K562 (cell line): ENCODE measurements around the gene TRIOBP.

Experiments
- GABPB1 ChIP-seq: sonication (generic); formaldehyde crosslinking; IDR thresholded peaks from 2 replicates; pipeline ENCODE4 v1.8.0; 2022; ENCODE audit warnings: mild to moderate bottlenecking, missing genetic modification reagents
- MEIS2 ChIP-seq: fragments of 450-650 bp; IDR thresholded peaks from 2 replicates; pipeline ENCODE4 v1.6.1; 2014; ENCODE audit warnings: mild to moderate bottlenecking; ENCODE audit not compliant: partially characterized antibody
- TFAM ChIP-seq: fragments of 250-450 bp; sonication (Bioruptor Pico); conservative IDR thresholded peaks from 2 replicates; pipeline ENCODE4 v1.5.0; 2021; ENCODE audit warnings: mild to moderate bottlenecking, moderate library complexity
- TF ChIP-seq, protein P1 (sequence below): IDR thresholded peaks from 2 replicates; pipeline ENCODE4 v1.6.1; 2011; ENCODE audit not compliant: insufficient read length; ENCODE audit errors: extremely low read depth
- TF ChIP-seq, protein P2 (sequence below), 2 experiments: fragments of 450-650 bp; formaldehyde crosslinking in 1 of 2; IDR thresholded peaks; 2 replicates each; pipeline versions ENCODE4 v1.4.0 to v1.6.1; 2014 to 2020; ENCODE audit warnings: mild to moderate bottlenecking in 2 of 2, borderline replicate concordance in 1 of 2, low read depth in 1 of 2

GRCh38 chr22:37669586-37669985, 27.3 kb upstream of the TRIOBP start:
- TF ChIP-seq MEIS2 (no peak), TFAM (no peak), GABPB1 (CRISPR knock-in tag) (no peak)
- TF ChIP-seq, protein P1, sequence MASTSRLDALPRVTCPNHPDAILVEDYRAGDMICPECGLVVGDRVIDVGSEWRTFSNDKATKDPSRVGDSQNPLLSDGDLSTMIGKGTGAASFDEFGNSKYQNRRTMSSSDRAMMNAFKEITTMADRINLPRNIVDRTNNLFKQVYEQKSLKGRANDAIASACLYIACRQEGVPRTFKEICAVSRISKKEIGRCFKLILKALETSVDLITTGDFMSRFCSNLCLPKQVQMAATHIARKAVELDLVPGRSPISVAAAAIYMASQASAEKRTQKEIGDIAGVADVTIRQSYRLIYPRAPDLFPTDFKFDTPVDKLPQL, result no peak
- TF ChIP-seq, protein P2, sequence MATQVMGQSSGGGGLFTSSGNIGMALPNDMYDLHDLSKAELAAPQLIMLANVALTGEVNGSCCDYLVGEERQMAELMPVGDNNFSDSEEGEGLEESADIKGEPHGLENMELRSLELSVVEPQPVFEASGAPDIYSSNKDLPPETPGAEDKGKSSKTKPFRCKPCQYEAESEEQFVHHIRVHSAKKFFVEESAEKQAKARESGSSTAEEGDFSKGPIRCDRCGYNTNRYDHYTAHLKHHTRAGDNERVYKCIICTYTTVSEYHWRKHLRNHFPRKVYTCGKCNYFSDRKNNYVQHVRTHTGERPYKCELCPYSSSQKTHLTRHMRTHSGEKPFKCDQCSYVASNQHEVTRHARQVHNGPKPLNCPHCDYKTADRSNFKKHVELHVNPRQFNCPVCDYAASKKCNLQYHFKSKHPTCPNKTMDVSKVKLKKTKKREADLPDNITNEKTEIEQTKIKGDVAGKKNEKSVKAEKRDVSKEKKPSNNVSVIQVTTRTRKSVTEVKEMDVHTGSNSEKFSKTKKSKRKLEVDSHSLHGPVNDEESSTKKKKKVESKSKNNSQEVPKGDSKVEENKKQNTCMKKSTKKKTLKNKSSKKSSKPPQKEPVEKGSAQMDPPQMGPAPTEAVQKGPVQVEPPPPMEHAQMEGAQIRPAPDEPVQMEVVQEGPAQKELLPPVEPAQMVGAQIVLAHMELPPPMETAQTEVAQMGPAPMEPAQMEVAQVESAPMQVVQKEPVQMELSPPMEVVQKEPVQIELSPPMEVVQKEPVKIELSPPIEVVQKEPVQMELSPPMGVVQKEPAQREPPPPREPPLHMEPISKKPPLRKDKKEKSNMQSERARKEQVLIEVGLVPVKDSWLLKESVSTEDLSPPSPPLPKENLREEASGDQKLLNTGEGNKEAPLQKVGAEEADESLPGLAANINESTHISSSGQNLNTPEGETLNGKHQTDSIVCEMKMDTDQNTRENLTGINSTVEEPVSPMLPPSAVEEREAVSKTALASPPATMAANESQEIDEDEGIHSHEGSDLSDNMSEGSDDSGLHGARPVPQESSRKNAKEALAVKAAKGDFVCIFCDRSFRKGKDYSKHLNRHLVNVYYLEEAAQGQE (IDR thresholded peaks at IDR 0.05; ENCODE audit: borderline replicate concordance), result no peak
- TF ChIP-seq, protein P2 (CRISPR knock-in tag; IDR thresholded peaks at IDR 0.05; ENCODE audit: low read depth), result no peak
